Fibroblast of pulmonary artery (primary cell): Measurements from ENCODE around the gene MRS2.
"Not testable (repeated sequence)": the region's sequence is repeated elsewhere in the genome, so short reads cannot be mapped to it uniquely, and the experiment has no call there.

Experiments used
- DNase-seq: peaks from one replicate; pipeline ENCODE4 v3.0.0-alpha.2; 2010; ENCODE audit warnings: low read depth
- H3K4me3 ChIP-seq: replicated peaks from 2 replicates; pipeline ENCODE4 v1.5.1; 2011; ENCODE audit warnings: low read depth, mild to moderate bottlenecking, control low read depth, low read length, moderate library complexity
- TF ChIP-seq, protein P1 (sequence below): IDR thresholded peaks from 2 replicates; pipeline ENCODE4 v1.5.1; 2011; ENCODE audit warnings: mild to moderate bottlenecking, control low read depth, low read length, inconsistent platforms; ENCODE audit errors: missing control alignments

Gene MRS2

DNA sequence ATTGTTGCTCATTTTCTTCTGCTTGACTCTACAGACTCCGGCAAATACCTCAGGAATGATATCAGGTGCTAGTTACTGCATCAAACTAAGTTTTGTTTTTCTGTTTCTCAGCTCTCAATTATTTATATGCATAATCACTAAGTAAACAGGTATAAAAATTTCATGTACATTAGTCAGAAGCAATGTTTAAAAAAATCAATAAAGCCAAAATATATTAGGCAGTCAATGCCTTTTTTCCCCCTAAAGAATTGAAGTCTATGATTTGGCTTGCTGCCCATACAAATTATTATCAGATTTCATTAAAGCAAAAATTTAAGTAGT is 20.6 kb upstream of the MRS2 start:
- no peak for DNase-seq
- H3K4me3 ChIP-seq: no peak overlapping the region
- TF ChIP-seq, protein P1, sequence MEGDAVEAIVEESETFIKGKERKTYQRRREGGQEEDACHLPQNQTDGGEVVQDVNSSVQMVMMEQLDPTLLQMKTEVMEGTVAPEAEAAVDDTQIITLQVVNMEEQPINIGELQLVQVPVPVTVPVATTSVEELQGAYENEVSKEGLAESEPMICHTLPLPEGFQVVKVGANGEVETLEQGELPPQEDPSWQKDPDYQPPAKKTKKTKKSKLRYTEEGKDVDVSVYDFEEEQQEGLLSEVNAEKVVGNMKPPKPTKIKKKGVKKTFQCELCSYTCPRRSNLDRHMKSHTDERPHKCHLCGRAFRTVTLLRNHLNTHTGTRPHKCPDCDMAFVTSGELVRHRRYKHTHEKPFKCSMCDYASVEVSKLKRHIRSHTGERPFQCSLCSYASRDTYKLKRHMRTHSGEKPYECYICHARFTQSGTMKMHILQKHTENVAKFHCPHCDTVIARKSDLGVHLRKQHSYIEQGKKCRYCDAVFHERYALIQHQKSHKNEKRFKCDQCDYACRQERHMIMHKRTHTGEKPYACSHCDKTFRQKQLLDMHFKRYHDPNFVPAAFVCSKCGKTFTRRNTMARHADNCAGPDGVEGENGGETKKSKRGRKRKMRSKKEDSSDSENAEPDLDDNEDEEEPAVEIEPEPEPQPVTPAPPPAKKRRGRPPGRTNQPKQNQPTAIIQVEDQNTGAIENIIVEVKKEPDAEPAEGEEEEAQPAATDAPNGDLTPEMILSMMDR: no peak

DNA sequence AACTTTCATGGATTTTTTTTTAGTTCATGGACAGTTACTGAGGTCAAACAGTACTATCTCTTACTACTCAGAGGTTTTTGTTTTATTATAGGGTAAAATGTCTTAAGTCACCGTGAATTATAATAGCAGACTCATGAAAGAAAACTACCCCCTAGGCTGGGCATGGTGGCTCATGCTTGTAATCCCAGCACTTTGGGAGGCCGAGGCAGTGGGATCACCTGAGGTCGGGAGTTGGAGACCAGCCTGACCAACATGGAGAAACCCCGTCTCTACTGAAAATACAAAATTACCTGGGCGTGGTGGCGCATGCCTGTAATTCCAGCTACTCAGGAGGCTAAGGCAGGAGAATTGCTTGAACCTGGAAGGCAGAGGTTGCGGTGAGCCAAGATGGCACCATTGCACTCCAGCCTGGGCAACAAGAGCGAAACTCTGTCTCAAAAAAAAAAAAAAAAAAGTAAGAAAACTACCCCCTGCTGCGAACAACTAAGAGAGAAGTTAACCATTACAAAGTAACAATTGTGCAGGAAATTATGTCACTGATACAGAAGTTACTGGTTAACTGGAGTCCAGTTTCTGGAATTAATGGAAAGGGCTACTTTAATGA is 19.7 kb upstream of the MRS2 start:
- not testable (repeated sequence) for H3K4me3 ChIP-seq, DNase-seq

DNA sequence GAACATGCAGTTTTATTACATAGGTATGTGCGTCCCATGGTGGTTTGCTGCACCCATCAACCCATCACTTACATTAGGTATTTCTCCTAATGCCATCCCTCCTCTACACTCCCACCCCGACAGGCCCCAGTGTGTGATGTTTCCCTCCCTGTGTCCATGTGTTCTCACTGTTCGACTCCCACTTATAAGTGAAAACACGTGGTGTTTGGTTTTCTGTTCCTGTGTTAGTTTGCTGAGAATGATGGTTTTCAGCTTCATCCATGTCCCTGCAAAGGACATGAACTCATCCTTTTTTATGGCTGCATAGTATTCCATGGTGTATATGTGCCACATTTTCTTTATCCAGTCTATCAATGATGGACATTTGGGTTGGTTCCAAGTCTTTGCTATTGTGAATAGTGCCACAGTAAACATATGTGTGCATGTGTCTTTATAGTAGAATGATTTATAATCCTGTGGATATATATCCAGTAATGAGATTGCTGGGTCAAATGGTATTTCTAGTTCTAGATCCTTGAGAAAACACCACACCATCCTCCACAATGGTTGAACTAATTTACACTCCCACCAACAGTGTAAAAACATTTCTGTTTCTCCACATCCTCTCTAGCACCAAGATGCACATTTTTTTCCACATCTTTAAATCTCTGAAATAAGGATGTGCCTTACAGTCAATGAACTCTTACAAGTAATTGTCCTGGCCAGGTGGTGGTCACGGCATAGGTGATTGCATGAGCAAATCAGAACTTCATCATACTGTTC is 18.2 kb upstream of the MRS2 start:
- not testable (repeated sequence) for DNase-seq, H3K4me3 ChIP-seq

DNA sequence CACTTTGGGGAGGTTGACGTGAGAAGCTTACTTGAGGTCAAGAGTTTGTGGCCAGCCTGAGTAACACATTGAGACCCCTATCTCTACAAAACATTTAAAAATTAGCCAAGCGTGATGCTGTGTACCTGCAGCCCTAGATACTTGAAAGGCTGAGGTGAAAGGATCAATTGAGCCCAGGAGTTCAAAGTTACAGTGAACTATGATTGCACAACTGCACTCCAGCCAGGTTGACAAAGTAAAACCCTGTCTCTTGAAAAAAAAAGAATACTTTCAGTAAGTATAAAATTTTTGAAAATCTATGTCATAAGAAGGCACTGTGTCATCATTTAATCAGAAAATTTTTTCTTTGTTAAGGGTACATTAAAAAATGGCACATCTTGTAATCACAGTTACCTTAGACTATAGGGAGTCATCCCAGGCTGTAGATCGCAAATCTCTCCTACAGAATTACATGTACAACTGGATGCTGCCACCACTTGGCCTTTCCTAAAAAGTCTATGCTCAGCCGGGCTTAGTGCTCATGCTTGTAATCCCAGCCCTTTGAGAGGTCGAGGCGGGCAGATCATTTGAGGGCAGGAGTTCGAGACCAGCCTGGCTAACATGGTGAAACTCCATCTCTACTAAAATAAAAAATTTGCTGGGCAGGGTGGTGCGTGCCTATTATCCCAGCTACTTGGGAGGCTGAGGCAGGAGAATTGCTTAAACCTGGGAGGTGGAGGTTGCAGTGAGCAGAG is 17.0 kb upstream of the MRS2 start:
- TF ChIP-seq, protein P1: no peak
- DNase-seq: no peak
- no peak overlapping the region for H3K4me3 ChIP-seq

DNA sequence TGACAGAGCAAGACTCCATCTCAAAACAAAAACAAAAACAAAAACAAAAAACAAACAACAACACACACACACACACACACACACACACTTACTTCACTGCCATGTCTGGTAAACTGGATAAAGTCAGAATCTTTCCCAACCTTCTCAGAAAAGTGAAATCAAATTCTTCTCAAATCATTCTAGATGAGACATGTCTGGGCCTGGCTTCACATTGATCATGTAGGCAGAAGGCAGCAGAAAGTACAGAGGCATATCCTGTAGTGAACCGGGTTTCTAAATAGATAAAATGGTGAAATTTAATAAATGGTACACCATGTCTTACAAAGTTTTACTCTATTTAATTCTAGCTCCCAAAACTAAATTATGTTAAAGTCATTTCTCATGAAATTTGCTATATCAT is 14.9 kb upstream of the MRS2 start:
- DNase-seq: no peak
- TF ChIP-seq, protein P1: no peak
- no peak overlapping the region for H3K4me3 ChIP-seq

DNA sequence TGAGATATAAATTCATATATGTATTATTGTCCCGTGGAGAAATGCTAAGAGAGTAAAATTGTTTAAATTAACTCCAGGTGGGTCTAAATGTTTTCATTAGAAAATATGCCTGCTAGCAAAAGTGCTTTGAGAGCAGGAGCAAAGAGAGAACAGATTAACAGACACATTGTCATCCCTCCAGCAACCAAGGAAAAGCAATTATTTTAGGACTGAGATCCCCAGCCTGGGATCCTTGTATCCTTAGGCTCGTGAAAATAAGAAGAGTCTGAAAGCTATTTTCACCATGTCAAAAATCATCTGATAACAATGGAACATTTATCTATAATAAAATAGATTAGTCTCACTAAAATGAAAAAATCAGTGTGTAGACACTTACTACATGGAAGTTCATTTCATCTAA is 11.5 kb upstream of the MRS2 start:
- no peak overlapping the region for H3K4me3 ChIP-seq
- TF ChIP-seq, protein P1: no peak
- no peak for DNase-seq

DNA sequence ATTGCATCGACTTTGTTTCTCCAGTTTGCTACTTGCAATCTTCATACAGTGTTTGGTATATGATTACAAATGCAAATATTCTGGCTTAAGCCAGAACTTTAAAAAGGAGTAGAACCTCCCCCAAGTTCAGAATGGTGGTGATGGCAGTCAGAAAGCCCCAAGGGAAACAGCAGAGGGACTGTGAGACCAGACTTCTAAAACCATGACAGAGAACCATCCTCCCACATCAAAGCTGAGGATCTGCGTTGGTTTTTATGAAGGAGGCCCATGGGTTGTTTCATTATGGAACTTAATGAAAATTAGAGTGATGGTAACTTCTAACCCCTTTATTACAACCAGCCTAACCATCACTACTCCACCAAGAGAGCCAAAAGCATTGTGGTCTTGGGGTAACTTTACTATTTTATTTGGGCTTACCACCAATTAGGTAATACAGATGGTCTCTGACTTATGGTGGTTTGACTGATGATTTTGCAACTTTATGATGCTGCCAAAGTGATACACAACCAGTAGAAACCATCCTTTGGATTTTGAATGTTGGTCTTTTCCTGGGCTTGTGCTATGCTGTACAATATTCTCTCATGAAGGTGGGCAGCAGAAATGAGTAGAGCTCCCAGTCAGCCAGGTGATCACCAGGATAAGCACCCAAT is 10.9 kb upstream of the MRS2 start:
- TF ChIP-seq, protein P1: no peak
- no peak for DNase-seq
- H3K4me3 ChIP-seq: no peak overlapping the region
